Measurements from ENCODE around the gene DOCK1.

Gene DOCK1

GRCh38 chr10:127364034-127364433, 458.8 kb downstream of the DOCK1 start:
- H3K9me3 Mint-ChIP-seq, result no peaks in the 10 kb centered on the region
- no peak overlapping the region for H3K4me3 Mint-ChIP-seq
- ATAC-seq (no peak), DNase-seq (no peak)
- no peaks in the 10 kb centered on the region for H3K4me1 Mint-ChIP-seq
- no peaks in the 10 kb centered on the region for H3K36me3 Mint-ChIP-seq (ENCODE audit: low read depth)
- H3K27me3 Mint-ChIP-seq, result no peaks in the 10 kb centered on the region
- no peak overlapping the region for H3K27ac Mint-ChIP-seq

- no peak overlapping the region for H3K4me3 Mint-ChIP-seq
- H3K4me1 Mint-ChIP-seq, result no peaks in the 10 kb centered on the region
- no peaks in the 10 kb centered on the region for H3K27me3 Mint-ChIP-seq
- no peak overlapping the region for H3K27ac Mint-ChIP-seq
- H3K36me3 Mint-ChIP-seq (ENCODE audit: low read depth), result no peaks in the 10 kb centered on the region
- ATAC-seq, result no peak
- no peak for DNase-seq
- no peaks in the 10 kb centered on the region for H3K9me3 Mint-ChIP-seq
Measured at GRCh38 chr10:127368101-127368500, 462.9 kb downstream of the DOCK1 start.

- ATAC-seq (no peak), DNase-seq (no peak)
- Mint-ChIP-seq H3K4me1 (no peaks in the 10 kb centered on the region), H3K36me3 (ENCODE audit: low read depth) (no peaks in the 10 kb centered on the region), H3K9me3 (no peaks in the 10 kb centered on the region), H3K4me3 (no peak overlapping the region), H3K27ac (no peak overlapping the region), H3K27me3 (no peaks in the 10 kb centered on the region)
Measured at GRCh38 chr10:127368929-127369328, 463.7 kb downstream of the DOCK1 start.

DNA sequence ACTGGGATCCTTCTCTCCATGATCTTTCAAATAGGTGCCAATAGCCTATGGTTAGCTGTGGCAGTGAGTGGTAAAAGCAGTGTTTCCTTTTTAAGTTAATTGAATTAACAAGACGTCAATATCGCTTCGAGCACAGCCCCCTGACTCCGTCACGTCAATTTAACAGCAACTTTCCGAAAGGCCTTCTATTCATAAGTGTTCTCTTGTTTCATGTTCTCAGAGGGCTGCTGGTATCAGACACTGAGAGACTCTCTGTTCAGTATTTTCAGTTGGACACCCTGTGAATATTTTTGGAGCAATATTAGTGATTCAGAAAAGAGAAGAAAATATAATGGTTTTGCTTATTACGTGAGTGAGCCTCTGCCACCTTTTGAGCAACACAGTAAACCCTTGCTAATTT, 465.4 kb downstream of the DOCK1 start:
- Mint-ChIP-seq H3K4me3 (no peak overlapping the region), H3K27me3 (no peaks in the 10 kb centered on the region), H3K9me3 (no peaks in the 10 kb centered on the region), H3K27ac (no peak overlapping the region), H3K4me1 (no peaks in the 10 kb centered on the region), H3K36me3 (ENCODE audit: low read depth) (no peaks in the 10 kb centered on the region)
- no peak for DNase-seq
- ATAC-seq, result no peak

GRCh38 chr10:127372361-127372760, 467.1 kb downstream of the DOCK1 start:
- Mint-ChIP-seq H3K27me3 (no peaks in the 10 kb centered on the region), H3K36me3 (ENCODE audit: low read depth) (no peaks in the 10 kb centered on the region), H3K4me3 (no peak overlapping the region), H3K4me1 (no peaks in the 10 kb centered on the region), H3K9me3 (no peaks in the 10 kb centered on the region), H3K27ac (no peak overlapping the region)
- ATAC-seq (no peak), DNase-seq (no peak)

DNA sequence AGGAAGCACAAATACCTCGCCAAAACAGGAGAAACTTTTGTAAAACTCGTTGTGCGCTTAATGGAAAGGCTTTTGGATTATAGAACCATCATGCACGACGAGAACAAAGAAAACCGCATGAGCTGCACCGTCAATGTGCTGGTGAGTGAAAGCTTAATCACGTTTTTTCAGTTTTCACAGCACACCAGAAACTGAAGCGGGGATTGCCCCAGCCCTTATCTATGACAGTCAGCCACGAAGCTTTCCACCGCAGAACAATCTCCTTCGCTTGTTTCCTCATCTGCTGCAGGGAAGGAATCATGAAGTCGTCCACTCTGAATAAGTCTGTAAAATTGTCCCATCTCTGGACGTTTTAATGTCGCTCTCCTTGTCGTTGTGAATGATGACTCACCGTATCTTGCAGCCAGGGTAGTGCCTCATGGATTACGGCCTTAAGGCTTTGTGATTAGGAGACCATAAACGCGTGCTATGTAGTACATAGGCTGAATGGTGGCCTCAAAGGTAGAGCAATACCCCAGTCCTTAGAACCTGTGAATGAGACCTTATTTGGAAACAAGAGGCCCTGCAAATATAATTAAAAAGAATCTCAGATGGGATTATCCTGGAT, 468.9 kb downstream of the DOCK1 start:
- Mint-ChIP-seq H3K9me3 (no peaks in the 10 kb centered on the region), H3K4me1 (no peaks in the 10 kb centered on the region), H3K4me3 (no peak overlapping the region), H3K27me3 (no peaks in the 10 kb centered on the region), H3K36me3 (ENCODE audit: low read depth) (no peaks in the 10 kb centered on the region), H3K27ac (no peak overlapping the region)
- ATAC-seq, result no peak
- no peak for DNase-seq

- no peaks in the 10 kb centered on the region for H3K9me3 Mint-ChIP-seq
- H3K4me3 Mint-ChIP-seq, result no peak overlapping the region
- no peaks in the 10 kb centered on the region for H3K4me1 Mint-ChIP-seq
- DNase-seq (no peak), ATAC-seq (no peak)
- no peaks in the 10 kb centered on the region for H3K36me3 Mint-ChIP-seq (ENCODE audit: low read depth)
- no peaks in the 10 kb centered on the region for H3K27me3 Mint-ChIP-seq
- H3K27ac Mint-ChIP-seq, result no peak overlapping the region
Measured at GRCh38 chr10:127374901-127375300, 469.7 kb downstream of the DOCK1 start.

DNA sequence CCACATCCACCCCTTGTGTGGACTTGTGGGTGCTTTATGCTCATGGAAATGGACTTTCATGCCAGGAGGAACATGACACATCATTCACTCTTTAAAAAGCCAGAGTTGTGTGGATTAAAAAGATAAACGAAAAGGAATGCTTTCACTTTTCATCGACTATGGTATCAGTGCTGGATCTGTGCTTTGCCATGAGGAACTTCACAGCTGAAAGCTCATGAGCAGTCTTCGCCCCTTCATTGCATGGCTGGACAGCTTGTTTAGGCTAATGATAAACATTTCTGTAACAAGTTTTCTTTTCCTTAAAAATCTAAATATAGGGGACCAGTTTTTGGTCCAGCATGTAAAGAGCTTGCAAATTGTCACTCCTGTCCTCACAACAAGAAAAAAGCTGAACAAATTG, 470.2 kb downstream of the DOCK1 start:
- ATAC-seq (no peak), DNase-seq (no peak)
- Mint-ChIP-seq H3K36me3 (ENCODE audit: low read depth) (no peaks in the 10 kb centered on the region), H3K9me3 (no peaks in the 10 kb centered on the region), H3K27me3 (no peaks in the 10 kb centered on the region), H3K4me3 (no peak overlapping the region), H3K4me1 (no peaks in the 10 kb centered on the region), H3K27ac (no peak overlapping the region)

DNA sequence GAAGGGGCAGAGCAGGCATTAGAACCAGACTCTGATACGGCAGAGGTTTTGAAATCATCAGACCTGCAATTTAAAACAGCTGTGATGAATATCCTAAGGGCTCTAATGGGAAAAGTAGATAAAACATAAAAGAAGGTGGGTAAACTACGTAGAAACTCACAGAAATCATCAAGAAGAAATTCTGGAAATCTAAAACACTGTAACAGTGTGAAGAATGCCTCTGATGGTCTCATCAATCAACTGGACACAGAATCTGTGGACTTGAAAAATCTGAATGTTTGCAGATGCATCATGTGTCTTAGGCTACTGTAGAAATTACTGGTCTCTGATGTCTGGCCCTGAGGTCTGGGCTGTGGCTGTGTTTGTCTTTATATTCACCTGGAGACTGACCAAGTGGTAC, 470.8 kb downstream of the DOCK1 start:
- ATAC-seq (no peak), DNase-seq (no peak)
- Mint-ChIP-seq H3K4me1 (no peaks in the 10 kb centered on the region), H3K9me3 (no peaks in the 10 kb centered on the region), H3K4me3 (no peak overlapping the region), H3K27me3 (no peaks in the 10 kb centered on the region), H3K36me3 (ENCODE audit: low read depth) (no peaks in the 10 kb centered on the region), H3K27ac (no peak overlapping the region)

GRCh38 chr10:127378628-127379027, 473.4 kb downstream of the DOCK1 start:
- Mint-ChIP-seq H3K9me3 (no peaks in the 10 kb centered on the region), H3K36me3 (ENCODE audit: low read depth) (no peaks in the 10 kb centered on the region), H3K4me1 (no peaks in the 10 kb centered on the region), H3K27me3 (no peaks in the 10 kb centered on the region), H3K4me3 (no peak overlapping the region), H3K27ac (no peak overlapping the region)
- ATAC-seq, result no peak
- DNase-seq, result no peak

GRCh38 chr10:127384532-127384931, 479.3 kb downstream of the DOCK1 start:
- no peaks in the 10 kb centered on the region for H3K9me3 Mint-ChIP-seq
- no peaks in the 10 kb centered on the region for H3K4me1 Mint-ChIP-seq
- no peak for DNase-seq
- H3K27me3 Mint-ChIP-seq, result no peaks in the 10 kb centered on the region
- no peaks in the 10 kb centered on the region for H3K36me3 Mint-ChIP-seq (ENCODE audit: low read depth)
- no peak for ATAC-seq
- H3K27ac Mint-ChIP-seq, result no peak overlapping the region
- H3K4me3 Mint-ChIP-seq, result no peak overlapping the region

DNA sequence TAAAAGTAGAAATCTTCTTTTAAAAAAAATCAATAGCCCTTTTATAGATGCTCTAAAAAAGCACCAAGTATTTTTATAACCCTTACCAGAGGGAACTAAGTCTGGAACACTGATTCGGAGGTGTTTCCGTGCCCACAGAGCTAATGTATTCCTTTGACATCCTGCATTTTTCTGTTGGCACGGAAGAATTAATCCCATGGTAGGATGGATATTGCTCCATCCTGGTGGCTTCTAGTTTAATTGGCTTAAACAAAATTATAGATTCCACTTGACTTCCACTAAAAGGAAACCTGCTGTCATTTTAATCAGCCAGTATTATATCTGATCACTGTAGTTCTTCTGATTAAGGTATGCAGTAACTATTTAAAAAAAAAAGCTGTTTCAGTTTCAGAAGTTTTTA, 479.8 kb downstream of the DOCK1 start:
- no peak overlapping the region for H3K27ac Mint-ChIP-seq
- H3K27me3 Mint-ChIP-seq, result no peaks in the 10 kb centered on the region
- ATAC-seq (no peak), DNase-seq (no peak)
- H3K4me1 Mint-ChIP-seq, result no peaks in the 10 kb centered on the region
- no peaks in the 10 kb centered on the region for H3K9me3 Mint-ChIP-seq
- no peaks in the 10 kb centered on the region for H3K36me3 Mint-ChIP-seq (ENCODE audit: low read depth)
- no peak overlapping the region for H3K4me3 Mint-ChIP-seq

GRCh38 chr10:127386606-127387327, 481.5 kb downstream of the DOCK1 start:
- ATAC-seq (no peak), DNase-seq (no peak)
- Mint-ChIP-seq H3K36me3 (ENCODE audit: low read depth) (no peaks in the 10 kb centered on the region), H3K4me1 (no peaks in the 10 kb centered on the region), H3K27ac (no peak overlapping the region), H3K4me3 (no peak overlapping the region), H3K9me3 (no peaks in the 10 kb centered on the region), H3K27me3 (no peaks in the 10 kb centered on the region)

DNA sequence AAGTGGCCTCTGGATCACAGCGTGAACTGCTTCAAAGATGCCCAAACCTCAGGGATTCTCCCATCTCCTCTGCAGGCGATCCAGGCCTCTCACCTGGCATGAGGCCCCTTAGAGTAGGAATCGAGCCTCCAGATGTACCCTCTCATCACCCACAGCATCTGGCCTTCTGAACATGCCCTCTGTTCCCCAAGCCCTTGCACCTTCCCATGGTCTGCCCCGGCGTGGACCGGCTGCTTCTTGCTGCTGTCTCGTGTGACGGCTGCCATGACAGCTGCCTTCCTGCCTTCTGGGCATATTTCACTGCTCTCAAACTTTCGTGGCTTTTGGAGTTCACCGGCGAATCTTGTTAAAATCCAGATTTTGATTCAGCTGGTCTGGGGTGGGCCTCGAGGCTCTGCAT, 486.6 kb downstream of the DOCK1 start:
- no peaks in the 10 kb centered on the region for H3K4me1 Mint-ChIP-seq
- H3K36me3 Mint-ChIP-seq (ENCODE audit: low read depth), result no peaks in the 10 kb centered on the region
- H3K27ac Mint-ChIP-seq, result no peak overlapping the region
- no peak overlapping the region for H3K4me3 Mint-ChIP-seq
- H3K27me3 Mint-ChIP-seq, result no peaks in the 10 kb centered on the region
- no peaks in the 10 kb centered on the region for H3K9me3 Mint-ChIP-seq
- DNase-seq, result no peak
- ATAC-seq, result no peak

DNA sequence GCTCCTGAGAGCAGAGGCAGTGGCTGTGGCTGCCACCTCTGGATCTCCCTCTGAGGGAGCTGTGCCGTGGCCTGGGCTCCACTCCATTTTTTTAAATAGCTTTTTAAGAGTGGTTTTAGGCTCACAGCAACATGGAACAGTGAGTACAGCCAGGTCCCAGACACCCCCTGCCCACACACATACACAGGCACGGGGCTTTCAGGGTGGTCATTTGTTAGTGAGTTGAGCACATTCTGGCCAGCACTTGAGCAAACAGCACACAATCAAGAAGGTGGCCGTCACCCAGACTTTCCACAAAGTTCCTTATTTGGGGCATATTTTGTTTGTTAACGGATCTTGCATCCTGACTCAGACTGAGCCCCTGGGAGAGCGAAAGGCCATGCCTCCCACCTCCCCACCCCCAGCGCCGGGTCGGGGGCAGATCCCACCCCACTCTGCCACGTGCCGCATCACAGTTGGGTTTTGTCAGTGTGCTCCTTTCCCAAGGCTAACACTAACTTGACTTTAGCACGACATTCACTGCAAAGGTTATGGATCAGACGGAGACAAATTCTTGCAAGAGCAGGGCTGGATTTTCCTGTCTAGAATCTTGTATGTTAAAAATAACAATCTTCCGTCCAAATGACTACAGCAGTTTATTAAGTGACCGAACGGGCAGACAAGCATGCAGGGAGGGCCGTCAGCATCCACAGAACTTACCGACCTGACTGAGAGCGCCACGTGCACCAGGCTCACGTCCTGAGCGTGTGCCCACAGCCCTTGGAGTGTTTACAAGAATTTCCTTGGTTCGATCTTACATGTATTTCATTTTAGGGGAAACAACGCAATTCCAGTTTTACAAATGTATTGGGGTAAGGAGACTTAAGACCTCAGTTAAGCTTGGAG, 487.4 kb downstream of the DOCK1 start:
- Mint-ChIP-seq H3K4me3 (no peak overlapping the region), H3K27me3 (no peaks in the 10 kb centered on the region), H3K9me3 (no peaks in the 10 kb centered on the region), H3K27ac (no peak overlapping the region), H3K4me1 (no peaks in the 10 kb centered on the region), H3K36me3 (ENCODE audit: low read depth) (no peaks in the 10 kb centered on the region)
- DNase-seq (no peak), ATAC-seq (no peak)

Data from activated naive CD8-positive, alpha-beta T cell treated with anti-CD3 and anti-CD28 coated beads, Interleukin-2, amount 50 U/mL, for 24 hours (primary cell).